Testis (tissue), 2 donors: ENCODE results near the gene SERPINI2.

Experiments used
- CTCF ChIP-seq, 3 experiments: fragments of 450-650 bp in 2 of 3; fragments of 200-600 bp in 1 of 3; sonication (generic) in 1 of 3; IDR thresholded peaks; one replicate each; pipeline ENCODE4 v1.5.1; 2016 to 2019; ENCODE audit warnings: antibody characterized with exemption in 3 of 3, mild to moderate bottlenecking in 2 of 3, moderate library complexity in 1 of 3
- POLR2A ChIP-seq: fragments of 450-650 bp; IDR thresholded peaks from one replicate; pipeline ENCODE4 v1.6.1; 2017; ENCODE audit warnings: antibody characterized with exemption, mild to moderate bottlenecking, moderate library complexity

- TF ChIP-seq CTCF (IDR thresholded peaks at IDR 0.05) (no peak), POLR2A (no peak)
These were observed at the start of gene SERPINI2 for GRCh38 chr3:167473863-167474262.
